HCT116 (cell line): ENCODE measurements around the gene MAST4. TPM values are rescaled to one million over a fixed set of nuclear protein-coding genes. Genes with fewer than 3 reads are reported as not detected.

ENCODE experiments used
- ATAC-seq: fragments of 200-7000 bp; cut with Tn5 transposase; 2 replicates; pipeline ENCODE4 v1.9.1; 2020; ENCODE audit warnings: mild to moderate bottlenecking, moderate library complexity
- BruUV-seq: library from RNA; stranded (reverse); fragments of 400-500 nt; replicated peaks from 2 replicates; lab custom pipeline; 2021; lab: Mats Ljungman, UMichigan
- CTCF ChIA-PET: fragments of 300-600 bp; sonication (Branson Sonifier 250); formaldehyde crosslinking; loops from one replicate; lab custom pipeline; 2021; ENCODE audit warnings: antibody characterized with exemption; lab: Charles Lee
- POLR2A ChIA-PET: fragments of 300-600, 350-600 bp; sonication (Branson Sonifier 250); formaldehyde crosslinking; loops from one replicate; lab custom pipeline; 2021; ENCODE audit warnings: antibody characterized with exemption; lab: Charles Lee
- RAD21 ChIA-PET, 2 experiments: fragments of 300-600 bp; sonication (Branson Sonifier 250); formaldehyde crosslinking; loops; one replicate each; lab custom pipeline; 2023; ENCODE audit warnings: low total read pairs in 2 of 2; ENCODE audit not compliant: uncharacterized antibody in 2 of 2, unreplicated experiment in 2 of 2, low non-redundant PET in 1 of 2; lab: Charles Lee
- DNase-seq: peaks from one replicate; pipeline ENCODE4 v3.0.0-alpha.2; 2010; ENCODE audit warnings: low read depth, low spot score
- H2AFZ ChIP-seq: fragments of 200-600 bp; shearing (Covaris generic), sonication (generic); 2 replicates; pipeline ENCODE4 v1.6.1; 2017; ENCODE audit warnings: low read depth, mixed run types, mixed read lengths, antibody characterized with exemption, low read length; ENCODE audit not compliant: poor library complexity, severe bottlenecking
- H3K27ac ChIP-seq: 2 replicates; pipeline ENCODE4 v1.5.1; 2012; ENCODE audit warnings: low read depth, low read length
- H3K27me3 ChIP-seq: fragments of 200-600 bp; sonication (generic); 2 replicates; pipeline ENCODE4 v1.6.1; 2016; ENCODE audit warnings: mixed run types, low read length, mixed read lengths; ENCODE audit not compliant: insufficient read depth
- H3K36me3 ChIP-seq, 2 experiments: fragments of 200-500 bp in 1 of 2; fragments of 200-600 bp in 1 of 2; sonication (Bioruptor generic) in 1 of 2; sonication (generic) in 1 of 2; 2 replicates each; pipeline versions ENCODE4 v1.5.1 to v1.6.1; 2014 to 2016; ENCODE audit warnings: low read length in 2 of 2, inconsistent platforms in 1 of 2, mixed read lengths in 1 of 2, mixed run types in 1 of 2; ENCODE audit not compliant: insufficient read depth in 2 of 2, control insufficient read depth in 1 of 2
- H3K4me1 ChIP-seq, 2 experiments: fragments of 200-600 bp in 1 of 2; sonication (generic) in 1 of 2; 2 replicates each; pipeline versions ENCODE4 v1.5.1 to v1.6.1; 2012 to 2017; ENCODE audit warnings: low read length in 2 of 2, inconsistent platforms in 1 of 2, mild to moderate bottlenecking in 1 of 2, mixed read lengths in 1 of 2, mixed run types in 1 of 2, moderate library complexity in 1 of 2; ENCODE audit not compliant: insufficient read depth in 2 of 2, control insufficient read depth in 1 of 2
- H3K4me2 ChIP-seq: fragments of 200-600 bp; sonication (generic); 2 replicates; pipeline ENCODE4 v1.6.1; 2017; ENCODE audit warnings: mixed run types, low read length, mixed read lengths
- H3K4me3 ChIP-seq, 2 experiments: fragments of 200-600 bp in 1 of 2; sonication (generic) in 1 of 2; replicated peaks in 1 of 2; 2 replicates each; pipeline ENCODE4 v1.5.1; 2011 to 2016; ENCODE audit warnings: low read length in 2 of 2, control low read depth in 1 of 2, low read depth in 1 of 2, mild to moderate bottlenecking in 1 of 2, mixed read lengths in 1 of 2, mixed run types in 1 of 2
- H3K79me2 ChIP-seq: fragments of 200-600 bp; sonication (generic); 2 replicates; pipeline ENCODE4 v1.6.1; 2017; ENCODE audit warnings: mild to moderate bottlenecking, mixed run types, low read length, moderate library complexity, mixed read lengths; ENCODE audit not compliant: insufficient read depth
- H3K9ac ChIP-seq: fragments of 200-600 bp; sonication (generic); 2 replicates; pipeline ENCODE4 v1.6.1; 2016; ENCODE audit warnings: low read length, mixed read lengths
- H3K9me2 ChIP-seq: fragments of 200-600 bp; sonication (generic), shearing (Covaris generic); 2 replicates; pipeline ENCODE4 v1.6.1; 2017; ENCODE audit warnings: mixed run types, mild to moderate bottlenecking, moderate library complexity; ENCODE audit not compliant: insufficient read depth
- H3K9me3 ChIP-seq, 2 experiments: fragments of 200-500 bp in 1 of 2; fragments of 200-600 bp in 1 of 2; sonication (Bioruptor generic) in 1 of 2; sonication (generic) in 1 of 2; 2 replicates each; pipeline ENCODE4 v1.6.1; 2014 to 2017; ENCODE audit warnings: low read length in 2 of 2, mixed read lengths in 2 of 2, inconsistent platforms in 1 of 2, low read depth in 1 of 2, mild to moderate bottlenecking in 1 of 2, mixed run types in 1 of 2, moderate library complexity in 1 of 2; ENCODE audit not compliant: control insufficient read depth in 1 of 2, insufficient read depth in 1 of 2
- H4K20me1 ChIP-seq: fragments of 200-600 bp; sonication (generic), shearing (Covaris generic); 2 replicates; pipeline ENCODE4 v1.6.1; 2017; ENCODE audit warnings: mixed run types, mild to moderate bottlenecking, moderate library complexity; ENCODE audit not compliant: insufficient read depth
- CBX3 ChIP-seq: IDR thresholded peaks from 2 replicates; pipeline ENCODE4 v1.6.1; 2012; ENCODE audit warnings: low read depth
- CEBPB ChIP-seq: IDR thresholded peaks from 2 replicates; pipeline ENCODE4 v1.6.1; 2012; ENCODE audit warnings: low read depth
- EGR1 ChIP-seq: IDR thresholded peaks from 2 replicates; pipeline ENCODE4 v1.6.1; 2012; ENCODE audit warnings: low read depth
- ELF1 ChIP-seq: IDR thresholded peaks from 2 replicates; pipeline ENCODE4 v1.6.1; 2012; ENCODE audit warnings: low read depth, borderline replicate concordance
- EZH2phosphoT487 ChIP-seq: fragments of 200-600 bp; IDR thresholded peaks from 2 replicates; pipeline ENCODE4 v1.6.1; 2018; ENCODE audit warnings: antibody characterized with exemption, borderline replicate concordance
- FOSL1 ChIP-seq: IDR thresholded peaks from 2 replicates; pipeline ENCODE4 v1.6.1; 2012; ENCODE audit warnings: low read depth
- JUND ChIP-seq: IDR thresholded peaks from 2 replicates; pipeline ENCODE4 v1.6.1; 2012
- MAX ChIP-seq: IDR thresholded peaks from 2 replicates; pipeline ENCODE4 v1.6.1; 2012
- POLR2A ChIP-seq: IDR thresholded peaks from 2 replicates; pipeline ENCODE4 v1.7.0; 2011; ENCODE audit warnings: borderline replicate concordance; ENCODE audit not compliant: insufficient read depth, insufficient read length; ENCODE audit errors: extremely low read depth
- POLR2AphosphoS5 ChIP-seq: IDR thresholded peaks from 2 replicates; pipeline ENCODE4 v1.6.1; 2011; ENCODE audit warnings: mild to moderate bottlenecking, low read depth, low read length, moderate library complexity
- SIN3A ChIP-seq: IDR thresholded peaks from 2 replicates; pipeline ENCODE4 v1.6.1; 2012; ENCODE audit warnings: low read depth
- SP1 ChIP-seq: IDR thresholded peaks from 2 replicates; pipeline ENCODE4 v1.6.1; 2012; ENCODE audit warnings: low read depth
- SRF ChIP-seq: IDR thresholded peaks from 2 replicates; pipeline ENCODE4 v1.6.1; 2012; ENCODE audit warnings: low read depth
- TCF7L2 ChIP-seq: IDR thresholded peaks from 2 replicates; pipeline ENCODE4 v1.7.0; 2011; ENCODE audit warnings: borderline replicate concordance, inconsistent platforms; ENCODE audit not compliant: insufficient read depth, insufficient read length; ENCODE audit errors: extremely low read depth
- YY1 ChIP-seq: IDR thresholded peaks from 2 replicates; pipeline ENCODE4 v1.6.1; 2011; ENCODE audit warnings: low read length, low read depth, moderate library complexity, mild to moderate bottlenecking; ENCODE audit not compliant: insufficient replicate concordance; ENCODE audit errors: extremely low read depth
- ZBTB33 ChIP-seq: IDR thresholded peaks from 2 replicates; pipeline ENCODE4 v1.6.1; 2011; ENCODE audit warnings: mild to moderate bottlenecking, low read length, moderate library complexity; ENCODE audit not compliant: insufficient replicate concordance; ENCODE audit errors: extremely low read depth
- ZFX ChIP-seq: fragments of 450-650 bp; IDR thresholded peaks from 2 replicates; pipeline ENCODE4 v1.6.1; 2017
- ZNF274 ChIP-seq: fragments of 200-500 bp; sonication (Bioruptor generic); IDR thresholded peaks from 2 replicates; pipeline ENCODE4 v1.6.1; 2014; ENCODE audit warnings: mild to moderate bottlenecking, low read depth, low read length, inconsistent platforms
- intact Hi-C: fragments of 100-400 bp; cut with micrococcal nuclease; formaldehyde crosslinking; loops from 2 replicates; pipeline ENCODE4 v1.10.0; 2022
- total RNA-seq: library from RNA; stranded (reverse); gene quantifications from one replicate; pipeline ENCODE4 v1.2.1, GENCODE V29; 2021; ENCODE audit not compliant: unreplicated experiment
- TF ChIP-seq, protein P1 (sequence below): IDR thresholded peaks from 2 replicates; pipeline ENCODE4 v1.6.1; 2012

The MAST4 gene
- total RNA-seq, 1 experiment from 2014 or later, result 1.1 TPM

DNA sequence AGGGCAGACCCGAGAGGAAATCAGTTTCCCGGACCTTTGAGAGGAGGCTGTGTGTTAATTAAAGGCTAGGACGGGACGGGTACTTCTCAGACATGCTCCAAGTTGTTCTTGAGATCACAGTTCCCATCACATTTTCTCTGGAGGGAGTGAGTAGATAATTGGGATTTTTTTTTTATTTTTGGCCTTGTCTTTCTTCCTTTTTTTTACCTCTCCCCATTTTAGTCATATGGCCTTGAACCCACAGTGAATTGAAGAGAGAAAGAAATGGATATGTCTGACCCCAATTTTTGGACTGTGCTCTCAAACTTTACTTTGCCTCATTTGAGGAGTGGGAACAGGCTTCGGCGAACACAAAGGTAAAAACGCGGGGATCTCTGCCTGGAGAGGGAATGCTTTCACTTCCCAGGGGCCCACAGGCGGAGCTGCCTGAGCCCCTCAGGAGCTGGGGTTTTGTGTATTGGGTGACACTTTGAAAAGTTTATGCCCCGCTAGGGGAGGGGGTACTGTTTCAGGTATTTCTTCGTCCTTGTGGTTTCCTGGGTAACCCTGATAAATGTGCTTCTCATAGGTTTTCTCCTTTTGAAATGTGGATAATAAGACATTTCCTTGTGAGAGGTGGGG lies 408.6 kb downstream of the MAST4 start:
- Histone ChIP-seq H3K9me2 (no peaks in the 10 kb centered on the region), H2AFZ (peak overlapping the region; percentile 87), H3K27me3 (peaks cover 55% of the 10 kb centered on the region), H3K9ac (0 out of 2 replicates have a peak overlapping the region, but pooled peaks have one; percentile 4), H3K4me2 (peak overlapping the region; percentile 83), H3K4me3 (peak overlapping the region; percentile 36 to 53), H4K20me1 (no peaks in the 10 kb centered on the region), H3K4me1 (peaks cover 4 to 17% of the 10 kb centered on the region in 2 experiments), H3K79me2 (no peaks in the 10 kb centered on the region), H3K36me3 (no peaks in the 10 kb centered on the region), H3K27ac (peak overlapping the region; percentile 50; the same call in 1 of the 2 replicates), H3K9me3 (no peaks in the 10 kb centered on the region)
- no peak for ATAC-seq
- no peak for DNase-seq
- TSS peak; percentile 50 for BruUV-seq
- intact Hi-C loops, result loop anchor here (1.0 to 5.0 kb wide), 2 partner anchors 18 to 202 kb away; no protein-coding TSS in a partner anchor
- RAD21 ChIA-PET, result no interaction called here
- POLR2A ChIA-PET, result interaction anchor here (0.8 to 1.2 kb wide), 5 partner anchors 8 to 30 kb away, joined by 3 to 5 read pairs (median 3); no protein-coding TSS in a partner anchor
- CTCF ChIA-PET, result no interaction called here
- TF ChIP-seq ELF1, result no peak
- TF ChIP-seq ZFX, result no peak
- no peak for TF ChIP-seq FOSL1
- TF ChIP-seq JUND, result no peak
- no peak for TF ChIP-seq MAX
- no peak for TF ChIP-seq CEBPB
- TF ChIP-seq POLR2A, result no peak
- no peak for TF ChIP-seq SRF
- TF ChIP-seq ZNF274, result no peak
- no peak for TF ChIP-seq TCF7L2
- TF ChIP-seq ZBTB33, result no peak
- TF ChIP-seq SP1, result no peak
- TF ChIP-seq, protein P1, sequence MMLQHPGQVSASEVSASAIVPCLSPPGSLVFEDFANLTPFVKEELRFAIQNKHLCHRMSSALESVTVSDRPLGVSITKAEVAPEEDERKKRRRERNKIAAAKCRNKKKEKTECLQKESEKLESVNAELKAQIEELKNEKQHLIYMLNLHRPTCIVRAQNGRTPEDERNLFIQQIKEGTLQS, result no peak
- no peak for TF ChIP-seq SIN3A
- no peak for TF ChIP-seq POLR2AphosphoS5
- no peak for TF ChIP-seq EZH2phosphoT487
- TF ChIP-seq EGR1, result no peak
- no peak for TF ChIP-seq CBX3
- TF ChIP-seq YY1, result no peak
